Transverse colon (tissue), 4 donors: Measurements from ENCODE around the gene PBX2. TPM values are rescaled to one million over a fixed set of nuclear protein-coding genes. Genes with fewer than 3 reads are reported as not detected.

Source experiments
- DNase-seq: peaks from one replicate; pipeline ENCODE4 v3.0.0-alpha.2; 2019
- H3K27ac ChIP-seq, 4 donors: fragments of 200-600 bp; sonication (generic); 2 replicates each; pipeline ENCODE4 v1.5.1; 2016 to 2018; ENCODE audit warnings: inconsistent platforms in 4 of 4
- H3K27me3 ChIP-seq: fragments of 200-600 bp; sonication (generic); 2 replicates; pipeline ENCODE4 v1.5.1; 2017; ENCODE audit warnings: inconsistent platforms
- H3K36me3 ChIP-seq, 4 donors: fragments of 200-600 bp; sonication (generic); 2 replicates each; pipeline ENCODE4 v1.5.1; 2017 to 2019; ENCODE audit warnings: inconsistent platforms in 4 of 4
- H3K4me1 ChIP-seq, 4 donors: fragments of 200-600 bp; sonication (generic); 2 replicates each; pipeline ENCODE4 v1.5.1; 2017 to 2020; ENCODE audit warnings: inconsistent platforms in 4 of 4
- H3K4me3 ChIP-seq, 4 donors: fragments of 200-600 bp; sonication (generic); 1 replicate in 1 of 4; 2 replicates in 3 of 4; pipeline versions ENCODE4 v1.5.1 to v1.6.1; 2017 to 2019; ENCODE audit warnings: inconsistent platforms in 4 of 4
- H3K9me3 ChIP-seq, 2 donors: fragments of 200-600 bp; sonication (generic); 2 replicates each; pipeline ENCODE4 v1.5.1; 2017 to 2019; ENCODE audit warnings: inconsistent platforms in 2 of 2
- EP300 ChIP-seq: sonication (generic); formaldehyde crosslinking; IDR thresholded peaks from one replicate; pipeline ENCODE4 v1.6.1; 2017; ENCODE audit warnings: antibody characterized with exemption, low read depth
- POLR2A ChIP-seq: fragments of 450-650 bp; IDR thresholded peaks from one replicate; pipeline ENCODE4 v1.6.1; 2016; ENCODE audit warnings: antibody characterized with exemption, mild to moderate bottlenecking, moderate library complexity
- POLR2AphosphoS5 ChIP-seq, 3 donors: sonication (generic); formaldehyde crosslinking; IDR thresholded peaks; one replicate each; pipeline ENCODE4 v1.6.1; 2016; ENCODE audit warnings: antibody characterized with exemption in 3 of 3
- WGBS, 2 donors: methylation state at CpG; one replicate each; pipeline ENCODE4 v1.1.5; 2018; ENCODE audit warnings: low coverage in 1 of 2; 5-methylcytosine and 5-hydroxymethylcytosine counted together
- in situ Hi-C, 4 donors: fragments of 200-750 bp; cut with MboI; loops; one replicate each; pipeline versions ENCODE4 v1.15.0 to v1.15.1; 2017; ENCODE audit warnings: low sequenced_read_pairs in 3 of 4, low pct_ligation_motif_present in 1 of 4, low pct_unique_long_range_greater_than_20kb in 1 of 4
- intact Hi-C: fragments of 100-400 bp; cut with DNase I; formaldehyde crosslinking; loops from one replicate; pipeline ENCODE4 v1.15.1; 2023; ENCODE audit warnings: low total_unique reads
- total RNA-seq, 4 donors: library from RNA; depleted of rRNA; stranded (reverse); fragments of >200 nt; gene quantifications; one replicate each; pipeline ENCODE4 v1.1.0, GENCODE V29; 2016
- TF ChIP-seq, protein P1 (sequence below), 5 experiments: fragments of 200-600 bp in 3 of 5; fragments of 450-650 bp in 2 of 5; sonication (generic) in 3 of 5; IDR thresholded peaks; 1 replicate in 2 of 5; 2 replicates in 3 of 5; pipeline ENCODE4 v1.5.1; 2016 to 2017; ENCODE audit warnings: antibody characterized with exemption in 5 of 5, inconsistent platforms in 3 of 5, mild to moderate bottlenecking in 2 of 5, moderate library complexity in 1 of 5

PBX2 gene
- total RNA-seq, 4 donors from 2014 or later: 34.4 to 87.5 (median 41.3) TPM

DNA sequence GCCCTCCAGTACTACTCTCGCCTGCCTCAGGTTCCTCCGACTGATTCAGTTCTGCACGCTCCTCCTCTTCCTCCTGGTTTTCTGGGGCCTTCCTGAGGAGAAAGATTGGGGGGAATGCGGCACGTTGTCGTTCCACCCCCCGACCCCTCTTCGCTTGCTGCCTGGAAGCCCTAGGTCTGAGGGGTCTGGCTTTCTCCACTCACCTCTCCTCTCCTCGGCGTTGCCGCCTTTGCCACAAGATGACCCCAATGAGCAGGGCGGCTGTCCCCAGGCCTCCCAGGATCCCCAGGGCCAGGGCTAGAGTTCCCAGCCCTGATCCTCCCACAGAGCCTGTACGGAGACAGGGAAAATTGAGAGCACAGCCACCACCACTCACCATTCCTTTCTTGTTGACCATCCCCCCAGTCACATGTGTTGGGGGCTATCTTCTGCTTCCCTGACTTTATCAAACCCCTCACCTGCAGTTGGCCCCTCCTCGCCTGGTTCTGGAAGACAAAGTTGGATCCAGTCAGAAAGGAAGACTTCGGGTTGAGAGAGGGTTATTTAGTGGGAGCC is 8.8 kb downstream of the PBX2 start:
- DNase-seq: no peak
- peaks cover 0 to 9% (median 3%) of the 10 kb centered on the region in 4 donors for H3K36me3 ChIP-seq
- peaks cover 17 to 47% (median 31%) of the 10 kb centered on the region in 4 donors for H3K4me1 ChIP-seq
- in situ Hi-C loops: no loop called here
- H3K4me3 ChIP-seq: no peak overlapping the region
- peak overlapping the region in 1 of 4 donors; percentile 14 for H3K27ac ChIP-seq
- no peaks in the 10 kb centered on the region for H3K9me3 ChIP-seq
- H3K27me3 ChIP-seq: no peaks in the 10 kb centered on the region
- WGBS, 2 donors: 91% methylated on average over 4 to 15 of the region's 15 CpGs
- intact Hi-C loops: no loop called here
- TF ChIP-seq POLR2AphosphoS5 (IDR thresholded peaks at IDR 0.05) (no peak), POLR2A (no peak), EP300 (no peak)
- TF ChIP-seq, protein P1, sequence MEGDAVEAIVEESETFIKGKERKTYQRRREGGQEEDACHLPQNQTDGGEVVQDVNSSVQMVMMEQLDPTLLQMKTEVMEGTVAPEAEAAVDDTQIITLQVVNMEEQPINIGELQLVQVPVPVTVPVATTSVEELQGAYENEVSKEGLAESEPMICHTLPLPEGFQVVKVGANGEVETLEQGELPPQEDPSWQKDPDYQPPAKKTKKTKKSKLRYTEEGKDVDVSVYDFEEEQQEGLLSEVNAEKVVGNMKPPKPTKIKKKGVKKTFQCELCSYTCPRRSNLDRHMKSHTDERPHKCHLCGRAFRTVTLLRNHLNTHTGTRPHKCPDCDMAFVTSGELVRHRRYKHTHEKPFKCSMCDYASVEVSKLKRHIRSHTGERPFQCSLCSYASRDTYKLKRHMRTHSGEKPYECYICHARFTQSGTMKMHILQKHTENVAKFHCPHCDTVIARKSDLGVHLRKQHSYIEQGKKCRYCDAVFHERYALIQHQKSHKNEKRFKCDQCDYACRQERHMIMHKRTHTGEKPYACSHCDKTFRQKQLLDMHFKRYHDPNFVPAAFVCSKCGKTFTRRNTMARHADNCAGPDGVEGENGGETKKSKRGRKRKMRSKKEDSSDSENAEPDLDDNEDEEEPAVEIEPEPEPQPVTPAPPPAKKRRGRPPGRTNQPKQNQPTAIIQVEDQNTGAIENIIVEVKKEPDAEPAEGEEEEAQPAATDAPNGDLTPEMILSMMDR (IDR thresholded peaks at IDR 0.05): no peak

DNA sequence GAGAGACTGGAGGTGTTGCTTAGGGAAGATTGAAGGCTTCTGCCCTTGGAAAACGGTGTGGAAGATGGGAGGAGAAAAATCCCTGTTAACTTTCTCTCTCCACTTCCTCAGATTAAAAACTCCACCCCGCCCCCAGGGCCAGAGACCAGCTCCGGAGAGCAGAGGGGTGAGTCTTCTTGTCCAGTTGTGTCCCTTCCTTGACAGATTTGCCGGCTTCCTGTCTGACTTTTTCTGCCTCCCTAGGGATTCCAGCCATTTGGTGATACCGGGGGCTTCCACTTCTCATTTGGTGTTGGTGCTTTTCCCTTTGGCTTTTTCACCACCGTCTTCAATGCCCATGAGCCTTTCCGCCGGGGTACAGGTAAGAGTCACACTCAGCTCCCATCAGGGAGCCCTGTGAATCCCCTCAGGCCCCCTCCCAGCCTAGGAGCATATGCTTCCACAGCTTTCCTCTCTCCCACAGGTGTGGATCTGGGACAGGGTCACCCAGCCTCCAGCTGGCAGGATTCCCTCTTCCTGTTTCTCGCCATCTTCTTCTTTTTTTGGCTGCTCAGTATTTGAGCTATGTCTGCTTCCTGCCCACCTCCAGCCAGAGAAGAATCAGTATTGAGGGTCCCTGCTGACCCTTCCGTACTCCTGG is 10.1 kb downstream of the PBX2 start:
- Histone ChIP-seq H3K27me3 (no peaks in the 10 kb centered on the region), H3K36me3 (peaks cover 0 to 9% (median 3%) of the 10 kb centered on the region in 4 donors), H3K4me3 (peak overlapping the region in 1 of 4 donors; percentile 91), H3K9me3 (no peaks in the 10 kb centered on the region), H3K27ac (peak overlapping the region; percentile 94 to 96 (median 94)), H3K4me1 (peaks cover 23 to 51% (median 34%) of the 10 kb centered on the region in 4 donors)
- intact Hi-C loops (no loop called here), in situ Hi-C loops (no loop called here)
- TF ChIP-seq POLR2AphosphoS5 (IDR thresholded peaks at IDR 0.05) (no peak), POLR2A (no peak)
- DNase-seq: no peak
- 78 to 86% methylated on average over 5 to 10 of the region's 10 CpGs for WGBS, 2 donors

DNA sequence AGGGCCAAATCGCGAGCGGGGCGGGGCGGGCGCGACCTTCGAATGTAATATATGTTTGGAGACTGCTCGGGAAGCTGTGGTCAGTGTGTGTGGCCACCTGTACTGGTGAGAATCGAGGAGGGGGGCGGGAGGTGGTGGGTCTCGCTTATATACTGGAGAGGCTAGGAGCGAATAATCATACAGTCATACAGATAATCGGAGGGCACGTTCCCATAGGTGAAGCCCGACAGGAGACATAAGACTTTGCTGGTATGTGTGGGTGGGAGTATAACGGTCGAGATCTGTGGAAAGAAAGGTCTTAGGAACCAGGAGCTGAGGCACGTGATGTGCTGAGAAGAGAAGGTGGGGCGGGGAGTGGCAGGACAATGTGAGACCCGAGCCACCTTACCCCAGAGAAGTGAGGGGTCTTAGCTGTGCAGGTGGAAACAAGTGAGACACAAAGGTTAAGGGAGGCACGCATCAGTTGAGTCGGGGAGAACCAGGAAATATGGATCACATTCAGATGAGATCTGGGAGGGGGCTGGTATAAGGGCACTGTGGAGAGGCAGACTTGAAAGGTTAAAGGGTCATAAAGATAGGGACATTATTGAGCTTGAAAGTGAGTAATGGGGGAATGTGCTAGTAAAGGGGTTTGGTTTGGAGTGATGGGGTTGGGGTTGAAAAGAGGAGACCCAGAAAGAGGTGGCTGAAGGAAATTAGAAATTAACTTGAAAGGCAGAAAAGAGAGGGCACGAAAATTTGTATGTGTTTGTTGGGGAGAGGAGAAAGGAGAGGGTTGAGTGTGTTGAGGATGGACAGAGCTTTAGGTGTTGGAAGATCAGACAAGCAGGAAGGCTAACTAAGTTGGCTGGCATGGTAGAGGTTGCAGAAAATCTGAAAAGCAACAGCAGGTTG is 11.2 kb downstream of the PBX2 start:
- peak overlapping the region; percentile 94 to 96 (median 94) for H3K27ac ChIP-seq
- peaks cover 25 to 58% (median 37%) of the 10 kb centered on the region in 4 donors for H3K4me1 ChIP-seq
- no peaks in the 10 kb centered on the region for H3K27me3 ChIP-seq
- TF ChIP-seq EP300 (no peak), POLR2A (no peak), POLR2AphosphoS5 (IDR thresholded peaks at IDR 0.05) (no peak)
- TF ChIP-seq, protein P1 (IDR thresholded peaks at IDR 0.05): no peak
- 3 to 8% methylated on average over 8 to 24 of the region's 24 CpGs for WGBS, 2 donors
- H3K36me3 ChIP-seq: peaks cover 0 to 9% (median 3%) of the 10 kb centered on the region in 4 donors
- in situ Hi-C loops: no loop called here
- intact Hi-C loops: no loop called here
- peak overlapping the region; percentile 41 to 91 (median 84) for H3K4me3 ChIP-seq
- no peaks in the 10 kb centered on the region for H3K9me3 ChIP-seq
- DNase-seq: no peak

DNA sequence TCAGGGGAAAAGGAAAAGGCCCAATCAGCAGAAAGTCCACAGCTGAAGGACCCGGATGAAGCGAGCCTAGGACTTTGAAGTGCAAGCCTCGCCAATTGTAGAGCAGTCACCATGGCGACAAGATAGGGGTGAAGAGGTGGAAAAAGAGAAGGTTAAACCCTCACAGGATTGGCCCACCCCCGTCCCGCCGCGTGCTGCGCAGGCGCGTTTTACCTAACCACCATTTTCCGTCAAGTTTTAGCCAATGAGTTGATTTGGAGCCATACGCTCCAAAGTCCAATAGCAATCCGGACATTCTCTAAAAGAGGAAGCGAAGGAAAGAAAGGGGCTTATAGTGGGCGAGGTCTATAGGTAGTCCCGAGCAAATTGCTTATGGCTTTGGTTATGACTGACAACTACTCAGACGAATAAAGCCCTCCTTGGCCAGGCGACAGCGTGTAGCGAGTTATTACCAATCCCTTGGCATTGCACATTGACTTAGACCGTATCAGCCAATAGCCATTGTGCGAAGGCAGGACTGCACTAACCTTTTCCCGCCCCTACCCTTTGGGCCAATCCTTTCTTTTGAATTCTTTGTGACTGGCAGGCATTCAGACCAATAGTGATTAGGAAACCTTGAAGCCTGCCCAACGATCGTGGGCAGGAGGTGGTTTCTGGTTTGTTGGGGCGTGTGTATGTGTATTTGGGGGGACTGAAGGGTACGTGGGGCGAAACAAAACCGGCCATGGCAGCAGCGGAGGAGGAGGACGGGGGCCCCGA is 12.0 kb downstream of the PBX2 start, which contains the start of gene RNF5:
TSS of gene RNF5 (plus strand) at position 618 of the 759 bp plus-strand sequence. CDS start at position 725, 107 bp downstream.
- intact Hi-C loops: no loop called here
- in situ Hi-C loops: no loop called here
- peak within 1 kb of the TSS; percentile 94 to 96 (median 94) for H3K27ac ChIP-seq
- WGBS, 2 donors: 0 to 5% methylated on average over 3 to 33 of the region's 33 CpGs
- H3K9me3 ChIP-seq: no peaks in the 10 kb centered on the region
- H3K27me3 ChIP-seq: no peaks in the 10 kb centered on the region
- TF ChIP-seq, protein P1 (IDR thresholded peaks at IDR 0.05): no peak
- no peak for TF ChIP-seq EP300
- peak; percentile 69 for TF ChIP-seq POLR2A
- peak in 2 of 3 donors; percentile 54 to 60 for TF ChIP-seq POLR2AphosphoS5 (IDR thresholded peaks at IDR 0.05)
- H3K36me3 ChIP-seq: peaks cover 0 to 6% (median 2%) of the 10 kb centered on the region in 4 donors
- H3K4me3 ChIP-seq: peak within 1 kb of the TSS; percentile 41 to 91 (median 84)
- H3K4me1 ChIP-seq: peaks cover 25 to 66% (median 37%) of the 10 kb centered on the region in 4 donors
- DNase-seq: peak; percentile 97
